ENCODE measurements around the gene TTN.
A peak's percentile ranks its signal among the peaks of the same experiment; 100 is the strongest.

TTN gene

DNA sequence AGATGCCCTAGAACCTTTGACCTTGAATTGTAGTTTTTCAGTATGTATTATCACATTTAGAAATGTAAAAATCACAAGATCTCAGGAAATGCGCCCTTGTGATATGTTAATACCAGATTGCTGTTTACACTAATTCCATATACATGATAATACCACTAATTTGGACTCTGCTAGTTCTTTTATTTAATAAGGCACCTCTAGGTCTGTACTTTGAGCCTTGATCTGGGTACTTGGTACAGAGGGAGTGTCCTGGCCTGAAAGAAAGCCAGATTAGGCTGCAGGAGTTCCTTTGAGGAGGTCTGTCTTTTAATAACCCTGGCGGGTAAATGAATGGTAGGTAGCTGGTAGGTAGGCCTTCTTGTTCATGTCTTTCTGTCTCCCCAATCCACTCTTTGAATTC is 300.7 kb downstream of the TTN start:
- FAIRE-seq: no peak

DNA sequence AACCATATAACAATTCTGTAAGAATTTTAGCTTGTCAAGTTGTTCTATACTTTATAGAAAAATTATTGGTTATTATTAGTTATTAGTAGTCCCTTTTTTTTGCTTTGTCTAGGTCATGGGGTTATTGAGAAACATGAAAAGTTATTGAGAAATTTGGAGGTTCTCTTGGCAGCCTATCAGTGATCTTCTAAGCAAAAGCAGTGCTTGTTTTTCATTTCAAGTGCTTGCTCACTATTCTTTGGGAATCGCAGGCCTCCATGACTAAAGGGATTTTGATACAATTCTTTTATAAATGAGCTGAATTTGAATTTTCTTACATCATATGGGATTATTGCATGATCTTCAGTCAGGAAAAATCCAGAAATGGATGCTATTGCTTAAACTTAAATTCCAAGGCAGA is 301.1 kb downstream of the TTN start:
- FAIRE-seq: no peak
- DNase-seq (ENCODE audit: insufficient read length, low spot score): no peak

More for the DNA sequence above, 300.7 kb downstream of the TTN start:
- DNase-seq (ENCODE audit: insufficient read length, low spot score): no peak

DNA sequence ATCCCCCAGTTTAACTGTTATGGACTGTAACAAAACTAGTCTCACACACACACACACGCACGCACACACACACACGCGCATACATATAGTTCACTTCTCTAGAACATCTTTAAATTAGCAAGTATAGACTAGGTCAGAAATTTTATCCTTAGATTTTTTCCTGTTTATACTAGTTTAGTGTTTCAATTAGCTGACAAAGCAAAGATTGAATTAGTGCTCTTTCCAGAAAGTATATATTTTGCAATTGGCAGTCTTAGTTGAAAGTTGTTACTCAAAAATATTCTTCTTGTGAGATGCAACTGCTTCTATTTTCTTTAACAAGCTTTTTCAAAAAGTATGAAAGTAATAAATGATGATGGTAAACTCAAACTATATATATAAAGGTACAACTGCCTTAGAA is 304.5 kb downstream of the TTN start:
- no peak for FAIRE-seq
- DNase-seq (ENCODE audit: insufficient read length, low spot score): no peak

DNA sequence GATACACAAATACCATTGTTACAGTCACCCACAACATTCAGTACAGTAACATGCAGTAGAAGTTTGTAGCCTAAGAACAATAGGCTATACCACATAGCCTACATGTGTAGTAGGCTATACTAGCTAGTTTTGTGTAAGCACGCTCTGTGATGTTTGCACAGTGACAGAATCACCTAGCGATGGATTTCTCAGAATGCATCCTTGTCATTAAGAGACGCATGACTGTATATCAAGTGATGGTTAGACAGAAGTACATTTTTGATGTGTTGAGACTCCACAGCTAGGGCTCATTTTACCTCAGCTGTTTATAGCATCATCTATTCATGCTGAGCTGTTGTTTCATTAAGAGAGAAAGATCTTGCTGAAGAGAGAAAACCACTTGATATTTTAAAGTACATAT is 307.6 kb downstream of the TTN start:
- DNase-seq (ENCODE audit: insufficient read length, low spot score) (no peak), FAIRE-seq (no peak)

DNA sequence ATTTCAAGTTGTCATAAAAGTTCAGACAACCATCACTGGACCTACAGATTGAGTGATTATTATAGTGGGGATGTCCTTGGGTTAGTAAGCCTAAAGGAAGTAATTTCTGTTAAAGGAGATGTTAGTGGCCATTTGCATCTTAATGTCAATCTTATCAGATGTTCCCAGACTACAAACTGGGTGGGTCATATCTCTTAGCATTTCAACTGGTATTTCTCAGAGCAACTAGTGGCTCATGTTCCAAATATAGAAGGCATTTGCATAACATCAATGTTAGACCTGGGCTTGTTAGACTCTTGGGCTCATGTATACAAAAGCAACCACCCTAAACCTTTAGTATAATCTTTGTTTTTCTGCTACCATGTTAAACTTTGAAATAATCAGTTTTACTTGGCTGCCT is 309.1 kb downstream of the TTN start:
- peak; percentile 55 for FAIRE-seq
- no peak for DNase-seq (ENCODE audit: insufficient read length, low spot score)

DNA sequence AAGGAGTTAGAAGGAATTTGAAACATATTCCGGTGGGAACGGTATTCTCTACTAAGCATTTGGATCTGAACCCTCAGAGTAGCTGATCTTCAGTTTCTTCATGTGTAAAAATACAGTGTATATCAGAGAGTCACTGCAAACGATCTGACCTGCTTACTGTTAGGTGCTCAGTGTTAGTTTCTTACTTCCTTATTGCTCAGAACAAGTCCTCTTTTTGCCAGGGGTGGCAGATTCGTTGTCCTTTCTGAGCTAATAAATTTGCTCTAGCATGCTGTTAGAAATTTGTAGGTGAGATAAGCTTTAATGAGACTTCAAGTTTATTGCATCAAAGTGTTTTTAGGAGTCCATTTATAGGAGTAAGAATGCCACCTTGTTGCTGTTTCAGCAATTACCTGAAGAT is 311.2 kb downstream of the TTN start:
- FAIRE-seq (no peak), DNase-seq (ENCODE audit: insufficient read length, low spot score) (no peak)

DNA sequence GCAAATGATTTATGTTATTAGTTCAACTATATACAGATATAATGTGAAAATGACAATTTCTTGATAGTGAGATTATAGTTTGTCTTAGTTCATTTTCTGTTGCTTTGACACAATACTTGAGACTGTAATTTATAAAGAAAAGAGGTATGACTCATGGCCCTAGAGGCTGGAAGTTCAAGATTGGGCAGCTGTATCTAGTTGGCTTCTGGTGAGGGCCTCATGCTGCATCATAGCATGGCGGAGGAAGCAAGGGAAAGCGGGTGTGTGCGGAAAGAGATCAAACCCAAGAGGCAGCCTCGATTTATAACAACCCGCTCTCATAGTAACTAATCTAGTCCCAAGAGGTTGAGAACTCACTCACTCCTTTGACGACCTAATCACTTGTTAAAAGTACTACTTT is 315.6 kb downstream of the TTN start:
- DNase-seq (ENCODE audit: insufficient read length, low spot score) (no peak), FAIRE-seq (no peak)

DNA sequence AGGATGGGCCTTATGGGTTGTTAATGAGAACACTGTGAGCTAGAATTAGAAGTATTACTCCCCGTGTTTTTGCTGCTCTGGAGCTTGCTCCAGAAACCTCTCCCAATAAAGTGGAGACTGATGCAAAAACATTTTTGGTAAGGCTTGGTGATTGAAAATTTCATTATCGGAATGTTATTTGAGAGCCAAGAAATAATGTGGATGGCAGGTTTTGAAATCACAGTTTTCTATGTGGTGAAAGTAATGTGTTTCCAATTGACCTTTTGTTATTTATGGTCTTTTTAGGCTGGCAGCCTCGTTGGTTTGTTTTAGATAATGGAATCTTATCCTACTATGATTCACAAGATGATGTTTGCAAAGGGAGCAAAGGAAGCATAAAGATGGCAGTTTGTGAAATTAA is 321.9 kb downstream of the TTN start:
- FAIRE-seq: peak; percentile 89
- DNase-seq (ENCODE audit: insufficient read length, low spot score): no peak

DNA sequence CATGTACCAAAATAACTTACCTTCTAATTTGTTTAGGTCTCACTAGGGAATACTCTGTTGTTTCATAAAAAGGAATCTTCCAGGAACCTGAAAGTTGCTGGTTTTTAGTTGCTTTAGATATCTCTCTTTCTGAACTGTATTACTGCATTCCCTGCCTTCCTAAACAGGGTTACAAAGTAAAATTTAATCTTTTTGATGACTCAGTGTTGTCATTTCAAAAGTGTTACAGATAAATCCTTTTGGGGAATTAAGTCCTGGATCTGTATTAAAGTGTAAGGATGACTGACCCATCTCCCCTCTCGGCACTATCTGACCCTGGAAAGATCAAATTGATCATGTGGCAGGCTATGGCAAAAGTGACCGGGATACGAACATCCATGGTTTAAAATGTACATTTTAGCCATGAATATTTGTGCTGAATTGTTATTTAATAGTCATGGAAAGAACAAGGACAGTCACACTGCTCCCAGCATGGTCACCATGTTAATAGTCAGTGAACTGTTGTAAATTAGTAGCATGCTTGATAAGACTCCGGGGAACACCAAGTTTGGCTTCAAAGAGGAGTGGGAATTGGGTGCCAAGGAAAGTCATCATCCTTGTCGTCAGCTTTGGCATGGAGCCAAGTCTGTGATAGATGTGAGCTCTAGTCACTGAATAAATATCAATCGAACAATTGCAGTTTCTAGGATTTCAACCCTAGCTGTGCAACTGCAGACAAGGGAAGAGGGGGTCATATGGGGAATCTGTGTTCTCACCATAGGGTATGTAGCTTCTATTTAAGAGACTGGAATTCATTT is 322.8 kb downstream of the TTN start:
- DNase-seq (ENCODE audit: insufficient read length, low spot score): no peak
- FAIRE-seq: no peak

DNA sequence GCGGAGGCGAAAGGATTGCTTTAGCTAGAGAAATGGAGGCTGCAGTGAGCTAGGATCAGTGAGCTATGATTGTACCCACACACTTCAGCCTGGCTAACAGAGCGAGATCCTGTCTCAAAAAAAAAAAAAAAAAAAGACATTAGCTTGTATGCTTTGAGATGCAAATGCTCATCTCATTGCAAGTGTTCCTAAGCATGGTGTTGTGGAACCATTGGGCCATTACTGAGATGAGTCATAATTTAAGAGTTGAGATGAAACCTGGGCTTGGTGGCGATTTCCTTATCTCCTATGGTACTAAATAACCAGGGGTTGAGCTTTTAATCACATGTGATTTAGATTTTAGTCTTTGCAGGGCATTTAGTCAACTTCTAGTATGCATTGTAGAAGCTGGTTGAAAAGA is 324.8 kb downstream of the TTN start:
- no peak for DNase-seq (ENCODE audit: insufficient read length, low spot score)
- FAIRE-seq: peak; percentile 96

DNA sequence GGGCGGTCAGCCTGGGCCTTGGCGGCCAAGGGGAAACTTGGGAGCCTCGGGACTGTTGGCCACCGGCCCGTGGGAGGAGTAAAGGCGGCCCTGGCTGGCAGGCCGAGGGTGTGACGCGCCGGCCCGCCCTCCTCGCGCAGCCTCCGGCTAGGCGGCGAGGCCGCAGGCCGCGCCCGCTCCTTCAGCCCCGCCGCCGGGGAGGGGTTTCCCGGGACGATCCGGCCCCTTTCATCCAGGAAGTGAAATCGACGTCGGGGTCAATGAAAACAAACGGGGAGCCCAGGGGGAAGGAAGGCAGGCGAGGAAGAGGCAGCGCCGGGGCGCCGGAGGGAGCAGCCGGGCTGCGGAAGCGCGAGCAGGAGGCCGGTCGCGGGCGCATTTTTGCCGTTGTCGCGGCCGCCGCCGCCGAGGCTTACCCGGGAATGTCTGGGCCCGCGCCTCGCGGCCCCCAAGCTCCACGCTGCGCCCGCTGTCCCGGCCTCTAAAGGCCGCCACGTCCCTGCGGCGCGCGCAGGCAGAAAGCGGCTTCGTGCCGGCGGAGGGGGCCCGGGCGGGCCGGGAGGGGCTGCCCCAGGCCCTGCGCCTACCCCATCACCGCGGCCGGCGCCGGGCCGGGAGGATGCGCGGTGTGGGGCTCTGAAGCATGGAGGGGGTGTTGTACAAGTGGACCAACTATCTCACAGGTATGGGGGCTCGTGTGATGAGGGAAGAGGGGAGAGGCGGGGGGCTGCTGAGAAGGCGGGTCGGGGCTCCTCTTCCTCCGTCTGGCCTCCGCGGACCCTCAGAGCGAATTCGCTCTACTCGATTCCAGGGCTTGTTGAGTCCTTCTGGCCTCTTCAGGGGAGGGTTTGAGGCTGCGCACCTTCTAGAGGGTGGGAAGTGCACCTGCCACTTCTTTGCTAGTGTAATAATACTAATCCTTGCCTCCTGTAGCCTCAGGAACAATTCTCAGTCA is 326.7 kb downstream of the TTN start, which contains the start of gene PLEKHA3:
Gene PLEKHA3 (plus strand): TSS at position 231 of the 955 bp plus-strand sequence. CDS start 413 bp downstream, at position 644.
- peak; percentile 49 for DNase-seq (ENCODE audit: insufficient read length, low spot score)
- FAIRE-seq: peak; percentile 87

DNA sequence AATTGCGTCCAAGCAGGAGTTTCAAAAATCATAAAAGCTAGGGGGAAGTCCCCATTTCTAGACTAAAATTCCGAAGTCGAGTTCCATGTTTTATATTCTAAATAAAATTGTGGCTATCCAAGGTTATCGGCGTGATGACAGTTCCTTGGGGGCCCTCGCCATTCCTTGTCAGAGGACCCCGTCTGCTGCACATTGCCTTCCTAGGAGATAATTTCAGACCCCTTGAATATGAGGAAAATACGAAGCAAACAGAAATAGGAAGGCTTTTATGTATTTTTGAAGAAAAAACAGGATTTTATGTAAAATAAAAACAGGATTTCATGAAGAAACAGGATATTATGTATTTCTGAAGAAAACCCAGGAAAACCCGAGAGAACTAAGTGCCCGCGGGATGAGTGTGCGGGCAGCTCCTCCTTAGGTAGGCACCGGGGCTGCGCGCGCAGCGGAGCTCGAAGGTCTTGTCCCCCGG is 327.4 kb downstream of the TTN start:
- DNase-seq (ENCODE audit: insufficient read length, low spot score): no peak
- FAIRE-seq: no peak

DNA sequence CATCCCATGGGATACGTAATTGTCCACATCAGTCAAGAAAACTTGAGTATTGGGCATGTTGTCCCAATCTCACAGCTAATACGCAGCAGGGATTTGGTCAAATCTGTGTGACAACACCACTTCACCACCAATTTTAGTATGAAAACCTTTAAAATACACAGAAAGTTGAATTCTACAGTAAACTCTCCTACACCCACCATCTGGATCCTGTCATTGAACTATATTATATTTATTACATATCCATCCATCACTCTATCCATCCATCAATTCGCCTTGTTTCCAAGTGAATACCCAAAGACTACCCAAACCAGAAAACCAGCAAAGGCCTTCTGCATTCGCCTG is 328.0 kb downstream of the TTN start:
- FAIRE-seq (no peak), DNase-seq (ENCODE audit: insufficient read length, low spot score) (no peak)

DNA sequence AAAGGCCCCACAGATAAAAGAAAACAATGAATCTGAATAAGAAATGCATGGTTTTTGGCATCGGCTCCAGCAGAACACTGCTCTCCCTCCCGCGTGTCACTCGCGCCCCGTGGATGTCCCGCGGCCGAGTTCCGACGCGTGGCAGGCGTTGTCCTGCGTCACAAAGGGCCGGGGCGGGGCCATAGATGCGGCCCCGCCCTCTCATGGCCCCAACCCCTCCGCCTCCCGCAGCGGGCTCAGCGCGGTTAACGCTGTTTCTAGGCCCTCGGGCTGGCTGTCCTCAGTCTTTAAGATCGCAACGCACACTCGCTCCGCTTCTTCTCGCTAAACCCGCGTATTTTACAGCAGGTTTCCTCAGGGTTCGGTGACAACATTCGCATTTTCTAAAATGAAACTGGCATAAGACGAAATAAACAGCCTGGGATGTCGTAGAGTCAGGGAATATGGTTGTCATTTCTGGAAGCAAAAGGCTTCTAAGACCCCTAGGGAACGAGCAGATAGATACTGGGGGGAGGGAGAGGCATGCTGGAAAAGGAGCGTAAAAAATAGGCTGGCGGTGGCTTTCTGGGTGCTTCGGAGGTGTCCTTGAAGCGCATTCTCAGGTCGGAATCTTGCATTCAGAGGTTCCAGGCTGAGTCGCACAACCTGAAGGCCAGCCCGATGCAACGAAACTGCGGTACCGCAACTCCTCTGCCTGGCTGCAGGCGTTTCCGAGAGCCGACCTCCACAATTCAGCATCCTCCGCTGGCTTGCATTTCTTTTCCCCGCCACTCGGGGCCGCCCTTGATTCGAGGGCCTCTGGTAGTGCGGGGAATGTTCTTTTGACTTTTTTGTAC is 328.6 kb downstream of the TTN start, which contains the start of gene FKBP7:
Gene FKBP7 (minus strand): TSS at position 162 of the 836 bp plus-strand sequence. CDS start 101 bp downstream, at position 61.
- FAIRE-seq (peak; percentile 98), DNase-seq (ENCODE audit: insufficient read length, low spot score) (peak; percentile 42)

DNA sequence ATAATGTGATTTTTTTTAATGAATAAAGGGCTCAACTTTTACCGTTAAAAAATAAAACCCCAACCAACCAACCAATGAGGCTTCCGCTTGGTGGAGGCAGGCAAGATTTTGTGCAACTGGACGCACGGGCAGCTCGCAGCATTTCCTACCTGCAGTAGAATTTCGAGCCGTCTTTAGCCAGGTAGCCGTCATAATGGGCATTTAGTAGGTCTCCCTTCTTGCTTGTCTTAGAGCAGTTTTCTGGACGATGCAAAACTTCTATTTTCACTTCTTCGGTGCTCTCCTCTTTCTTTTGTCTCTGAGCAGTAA is 329.1 kb downstream of the TTN start:
- DNase-seq (ENCODE audit: insufficient read length, low spot score): no peak
- peak; percentile 56 for FAIRE-seq

DNA sequence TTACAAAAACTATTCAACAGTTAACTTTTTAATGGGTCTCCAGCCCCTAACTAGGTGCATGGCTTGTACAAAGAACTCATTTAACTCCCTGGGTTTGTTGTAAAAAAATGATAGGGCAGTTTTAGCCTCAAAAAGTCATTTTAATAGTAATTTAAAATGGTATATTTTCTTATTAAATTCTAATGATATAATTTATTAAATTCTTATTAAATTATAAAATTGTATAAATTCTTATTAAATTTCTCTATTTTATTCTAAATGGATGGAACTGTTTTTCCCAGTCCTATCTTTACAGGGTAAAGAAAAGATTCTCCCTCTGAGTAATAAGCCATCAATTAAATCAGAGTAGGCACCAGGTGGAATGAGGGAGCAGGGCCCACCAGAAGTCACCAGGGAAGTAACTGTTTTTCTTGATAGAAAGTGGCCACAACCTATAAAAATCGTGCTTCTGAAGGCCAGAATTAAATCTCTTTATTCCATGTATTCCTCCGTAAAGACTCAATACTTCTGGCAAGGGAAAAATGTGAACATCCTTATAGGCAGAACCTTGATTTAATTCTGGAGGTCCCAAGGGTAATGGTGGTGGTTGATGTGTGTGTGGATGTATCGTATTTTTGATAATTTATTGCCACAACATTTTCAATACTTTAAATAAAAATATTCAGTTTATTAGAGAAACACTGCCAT is 329.6 kb downstream of the TTN start:
- FAIRE-seq (no peak), DNase-seq (ENCODE audit: insufficient read length, low spot score) (no peak)

DNA sequence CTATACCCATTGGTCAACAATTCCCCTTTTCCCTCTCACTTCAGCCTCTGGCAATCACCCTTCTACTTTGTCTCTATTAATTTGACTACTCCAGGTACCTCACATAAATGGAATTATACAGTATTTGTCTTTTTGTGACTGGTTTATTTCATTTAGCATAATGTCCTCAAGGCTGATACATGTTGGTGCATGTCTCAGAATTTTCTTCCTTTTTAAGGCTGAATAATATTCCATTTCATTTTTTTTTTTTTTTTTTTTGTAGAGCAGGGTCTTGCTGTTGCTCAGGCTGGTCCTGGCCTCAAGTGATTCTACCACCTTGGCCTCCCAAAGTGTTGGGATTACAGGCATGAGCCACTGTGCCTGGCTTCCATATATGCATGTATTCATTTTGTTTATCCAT is 330.7 kb downstream of the TTN start:
- no peak for DNase-seq (ENCODE audit: insufficient read length, low spot score)
- no peak for FAIRE-seq

Measured in GM19239 (cell line).